KMS-11 (cell line): ENCODE measurements around the gene BICDL1.

ENCODE experiments used
- H2AFZ ChIP-seq: fragments of 200-600 bp; sonication (generic); 2 replicates; pipeline ENCODE4 v1.6.1; 2016; ENCODE audit warnings: antibody characterized with exemption, mixed run types, low read depth
- H3K27ac ChIP-seq: fragments of 200-600 bp; sonication (generic); 2 replicates; pipeline ENCODE4 v1.6.1; 2016; ENCODE audit warnings: mild to moderate bottlenecking, mixed run types
- H3K27me3 ChIP-seq: fragments of 200-600 bp; sonication (generic); 2 replicates; pipeline ENCODE4 v1.6.1; 2017; ENCODE audit warnings: mild to moderate bottlenecking, low read depth, mixed run types, moderate library complexity; ENCODE audit not compliant: insufficient read depth
- H3K36me3 ChIP-seq: fragments of 200-600 bp; sonication (generic); 2 replicates; pipeline ENCODE4 v1.6.1; 2017; ENCODE audit warnings: mild to moderate bottlenecking, mixed run types; ENCODE audit not compliant: insufficient read depth
- H3K4me1 ChIP-seq: fragments of 200-600 bp; sonication (generic); 2 replicates; pipeline ENCODE4 v1.6.1; 2016; ENCODE audit warnings: mild to moderate bottlenecking, low read depth, mixed run types; ENCODE audit not compliant: poor library complexity, severe bottlenecking
- H3K4me2 ChIP-seq: fragments of 200-600 bp; sonication (generic); 2 replicates; pipeline ENCODE4 v1.7.0; 2016; ENCODE audit warnings: mild to moderate bottlenecking, mixed run types
- H3K4me3 ChIP-seq: fragments of 200-600 bp; sonication (generic); IDR thresholded peaks from 2 replicates; pipeline ENCODE4 v1.6.1; 2017; ENCODE audit warnings: low read depth, low read length, mixed read lengths; ENCODE audit not compliant: insufficient read depth
- H3K79me2 ChIP-seq: fragments of 200-600 bp; sonication (generic); 2 replicates; pipeline ENCODE4 v1.6.1; 2016; ENCODE audit warnings: low read depth, mixed run types; ENCODE audit not compliant: insufficient read depth
- H3K9ac ChIP-seq: fragments of 200-600 bp; sonication (generic); 2 replicates; pipeline ENCODE4 v1.6.1; 2016; ENCODE audit warnings: mild to moderate bottlenecking, mixed run types
- H4K20me1 ChIP-seq: fragments of 200-600 bp; sonication (generic); 2 replicates; pipeline ENCODE4 v1.6.1; 2016; ENCODE audit warnings: mild to moderate bottlenecking, mixed run types; ENCODE audit not compliant: insufficient read depth
- TF ChIP-seq, protein P1 (sequence below): fragments of 200-600 bp; sonication (generic); conservative IDR thresholded peaks from 2 replicates; pipeline ENCODE4 v1.6.1; 2017; ENCODE audit warnings: low read depth, mild to moderate bottlenecking, antibody characterized with exemption, low read length, moderate library complexity, mixed read lengths

Gene BICDL1

DNA sequence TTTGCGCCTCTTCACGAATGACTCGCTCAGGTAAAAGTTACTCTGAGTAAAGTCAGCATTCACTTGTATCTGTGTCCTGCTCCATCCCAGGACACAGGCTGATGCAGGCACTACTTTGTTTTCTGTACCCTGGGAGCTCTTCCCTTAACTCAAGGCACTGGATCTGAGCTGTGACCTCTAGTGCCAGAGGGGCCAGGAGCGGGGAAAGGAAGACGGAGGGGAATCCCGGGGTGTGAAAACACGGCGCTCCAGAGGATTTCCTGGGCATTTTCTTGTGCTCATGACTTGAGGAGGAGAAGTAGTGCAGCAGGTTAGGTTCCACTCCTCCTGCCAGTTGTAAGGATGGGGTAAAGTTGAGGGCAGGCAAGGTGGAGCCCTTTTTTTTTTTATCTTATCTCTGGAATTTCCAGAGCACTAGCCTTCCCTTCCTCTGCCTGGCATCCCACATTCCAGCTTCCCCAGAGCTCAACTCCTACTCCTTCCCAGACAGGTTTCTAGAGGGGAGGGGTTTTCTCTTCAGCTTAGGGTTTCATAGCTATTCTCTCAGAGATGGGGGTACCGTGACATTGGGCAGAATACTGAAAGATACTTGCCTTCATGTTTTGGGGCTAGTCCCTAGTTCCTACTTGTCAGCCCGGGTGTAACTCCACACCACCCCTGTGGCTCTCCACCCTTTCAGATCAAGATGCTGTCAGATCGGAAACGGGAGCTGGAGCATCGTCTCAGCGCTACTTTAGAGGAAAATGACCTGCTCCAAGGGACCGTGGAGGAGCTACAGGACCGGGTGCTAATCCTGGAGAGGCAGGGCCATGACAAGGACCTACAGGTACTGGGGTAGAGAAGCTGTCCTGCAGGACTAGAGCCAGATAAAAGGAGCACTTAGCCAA lies 75.3 kb downstream of the BICDL1 start:
- Histone ChIP-seq H3K27ac (no peak overlapping the region), H3K4me3 (no peak overlapping the region), H3K36me3 (no peaks in the 10 kb centered on the region), H3K4me1 (no peaks in the 10 kb centered on the region), H4K20me1 (no peaks in the 10 kb centered on the region), H3K4me2 (no peak overlapping the region), H3K9ac (no peak overlapping the region), H3K79me2 (no peaks in the 10 kb centered on the region), H2AFZ (no peak overlapping the region), H3K27me3 (no peaks in the 10 kb centered on the region)
- TF ChIP-seq, protein P1, sequence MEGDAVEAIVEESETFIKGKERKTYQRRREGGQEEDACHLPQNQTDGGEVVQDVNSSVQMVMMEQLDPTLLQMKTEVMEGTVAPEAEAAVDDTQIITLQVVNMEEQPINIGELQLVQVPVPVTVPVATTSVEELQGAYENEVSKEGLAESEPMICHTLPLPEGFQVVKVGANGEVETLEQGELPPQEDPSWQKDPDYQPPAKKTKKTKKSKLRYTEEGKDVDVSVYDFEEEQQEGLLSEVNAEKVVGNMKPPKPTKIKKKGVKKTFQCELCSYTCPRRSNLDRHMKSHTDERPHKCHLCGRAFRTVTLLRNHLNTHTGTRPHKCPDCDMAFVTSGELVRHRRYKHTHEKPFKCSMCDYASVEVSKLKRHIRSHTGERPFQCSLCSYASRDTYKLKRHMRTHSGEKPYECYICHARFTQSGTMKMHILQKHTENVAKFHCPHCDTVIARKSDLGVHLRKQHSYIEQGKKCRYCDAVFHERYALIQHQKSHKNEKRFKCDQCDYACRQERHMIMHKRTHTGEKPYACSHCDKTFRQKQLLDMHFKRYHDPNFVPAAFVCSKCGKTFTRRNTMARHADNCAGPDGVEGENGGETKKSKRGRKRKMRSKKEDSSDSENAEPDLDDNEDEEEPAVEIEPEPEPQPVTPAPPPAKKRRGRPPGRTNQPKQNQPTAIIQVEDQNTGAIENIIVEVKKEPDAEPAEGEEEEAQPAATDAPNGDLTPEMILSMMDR, result no peak

DNA sequence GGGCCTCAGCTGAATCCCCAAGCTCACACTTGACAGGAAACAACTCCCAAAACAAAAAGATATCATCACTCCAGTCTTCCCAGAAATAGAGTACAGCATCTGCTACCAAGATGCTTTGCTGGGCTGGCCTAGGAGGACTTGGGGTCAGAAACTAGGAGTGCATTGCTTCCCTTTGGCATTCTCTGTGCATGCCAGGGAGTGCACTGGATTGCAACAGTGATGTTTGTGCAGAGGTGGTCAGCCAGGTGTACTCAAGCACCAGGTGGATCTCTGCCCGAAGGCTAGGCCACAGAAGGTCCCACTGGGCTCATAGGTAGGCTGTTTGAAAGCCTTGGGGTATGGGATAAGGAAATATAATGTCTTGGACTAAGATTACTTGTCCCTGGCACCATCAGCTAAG lies 76.4 kb downstream of the BICDL1 start:
- Histone ChIP-seq H3K4me1 (no peaks in the 10 kb centered on the region), H3K27ac (no peak overlapping the region)

DNA sequence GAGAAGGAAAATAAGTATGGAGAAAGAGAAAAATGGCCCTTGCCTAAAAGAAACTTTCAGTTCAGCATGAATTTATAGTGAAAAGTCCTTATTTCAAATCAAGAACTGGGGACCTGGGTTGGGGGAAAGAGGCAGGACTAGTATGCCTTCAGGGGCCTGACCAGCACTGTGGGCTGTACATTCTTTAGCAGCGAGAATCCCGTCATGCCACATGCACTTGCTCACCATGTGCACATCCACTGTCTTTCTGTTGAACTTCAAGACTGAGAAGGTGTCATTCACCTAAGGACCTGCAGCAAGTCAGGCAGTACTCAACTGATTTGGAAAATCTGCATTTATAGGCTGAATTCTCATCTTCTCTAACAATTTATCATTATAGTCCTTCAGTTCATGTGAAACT lies 77.3 kb downstream of the BICDL1 start:
- no peak overlapping the region for H2AFZ ChIP-seq
- H3K36me3 ChIP-seq, result no peaks in the 10 kb centered on the region

More for the DNA sequence above, 76.4 kb downstream of the BICDL1 start:
- Histone ChIP-seq H3K36me3 (no peaks in the 10 kb centered on the region), H2AFZ (no peak overlapping the region), H3K27me3 (no peaks in the 10 kb centered on the region), H3K4me2 (no peak overlapping the region), H3K79me2 (no peaks in the 10 kb centered on the region), H4K20me1 (no peaks in the 10 kb centered on the region), H3K9ac (no peak overlapping the region), H3K4me3 (no peak overlapping the region)
- TF ChIP-seq, protein P1, result no peak

DNA sequence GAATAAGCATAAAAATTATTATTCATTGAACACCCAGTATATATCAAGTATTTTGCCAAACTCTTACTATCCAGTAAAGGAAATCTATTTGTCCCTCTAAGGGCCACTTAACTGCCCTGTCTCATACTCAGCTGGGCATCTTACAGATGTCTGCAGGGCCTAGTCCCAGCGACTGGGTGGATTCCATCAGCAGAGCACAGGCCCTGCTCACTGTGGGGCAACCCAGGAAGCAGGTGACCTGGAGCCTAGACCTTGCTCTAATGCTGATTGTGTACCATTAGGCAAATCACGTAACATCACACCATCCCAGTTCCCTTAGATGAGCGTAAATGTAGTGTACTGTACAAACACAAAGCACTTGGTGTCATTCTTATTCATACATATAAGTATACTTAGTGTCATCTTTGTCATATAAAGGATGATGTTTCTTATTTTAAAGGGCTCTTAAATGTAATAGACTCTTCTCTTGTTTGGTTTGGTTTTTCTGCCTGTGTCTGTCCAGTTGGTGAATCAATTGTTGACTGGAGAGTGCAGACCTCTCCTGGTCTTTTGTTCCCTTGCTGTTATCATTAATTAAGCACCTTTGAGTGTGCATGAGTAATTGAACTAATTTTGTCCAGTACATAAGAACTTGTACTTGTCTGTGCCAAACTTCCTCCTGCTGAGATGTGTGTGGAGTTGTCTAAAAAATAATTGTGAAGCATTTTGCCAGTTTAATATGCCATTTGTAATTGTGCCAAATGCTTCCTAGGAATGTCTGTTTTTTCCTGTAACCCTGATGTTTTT lies 78.2 kb downstream of the BICDL1 start:
- H4K20me1 ChIP-seq, result no peaks in the 10 kb centered on the region
- no peak overlapping the region for H3K9ac ChIP-seq
- no peak overlapping the region for H3K4me2 ChIP-seq
- no peaks in the 10 kb centered on the region for H3K36me3 ChIP-seq
- TF ChIP-seq, protein P1, result no peak
- no peaks in the 10 kb centered on the region for H3K79me2 ChIP-seq
- H3K4me3 ChIP-seq, result no peak overlapping the region
- H3K27ac ChIP-seq, result no peak overlapping the region
- no peaks in the 10 kb centered on the region for H3K27me3 ChIP-seq
- H2AFZ ChIP-seq, result no peak overlapping the region
- no peaks in the 10 kb centered on the region for H3K4me1 ChIP-seq

More for the DNA sequence above, 77.3 kb downstream of the BICDL1 start:
- H4K20me1 ChIP-seq, result no peaks in the 10 kb centered on the region
- H3K27ac ChIP-seq, result no peak overlapping the region
- no peak overlapping the region for H3K9ac ChIP-seq
- H3K4me2 ChIP-seq, result no peak overlapping the region
- H3K79me2 ChIP-seq, result no peaks in the 10 kb centered on the region
- TF ChIP-seq, protein P1, result no peak
- H3K4me3 ChIP-seq, result no peak overlapping the region
- H3K27me3 ChIP-seq, result no peaks in the 10 kb centered on the region
- no peaks in the 10 kb centered on the region for H3K4me1 ChIP-seq
